Testis (tissue), 3 donors: ENCODE results near the gene GNPTAB. TPM values are rescaled to one million over a fixed set of nuclear protein-coding genes. Genes with fewer than 3 reads are reported as not detected.
"Not testable (repeated sequence)": the region's sequence is repeated elsewhere in the genome, so short reads cannot be mapped to it uniquely, and the experiment has no call there.

Source experiments
- DNase-seq: peaks from one replicate; pipeline ENCODE4 v3.0.0-alpha.2; 2019
- H3K27ac ChIP-seq, 2 donors: fragments of 200-600 bp; sonication (generic); one replicate each; pipeline ENCODE4 v1.5.1; 2019
- H3K27me3 ChIP-seq: fragments of 200-600 bp; sonication (generic); one replicate; pipeline ENCODE4 v1.5.1; 2019
- H3K36me3 ChIP-seq: fragments of 200-600 bp; sonication (generic); one replicate; pipeline ENCODE4 v1.5.1; 2017; ENCODE audit warnings: low read depth; ENCODE audit errors: missing control alignments
- H3K4me1 ChIP-seq: fragments of 200-600 bp; sonication (generic); one replicate; pipeline ENCODE4 v1.5.1; 2019
- H3K4me3 ChIP-seq, 2 donors: fragments of 200-600 bp; sonication (generic); one replicate each; pipeline ENCODE4 v1.5.1; 2017 to 2019
- H3K9me3 ChIP-seq: fragments of 200-600 bp; sonication (generic); one replicate; pipeline ENCODE4 v1.5.1; 2017
- POLR2A ChIP-seq: fragments of 450-650 bp; IDR thresholded peaks from one replicate; pipeline ENCODE4 v1.6.1; 2017; ENCODE audit warnings: antibody characterized with exemption, mild to moderate bottlenecking, moderate library complexity
- WGBS, 2 donors: methylation state at CpG; one replicate each; pipeline ENCODE4 v1.1.5; 2018; 5-methylcytosine and 5-hydroxymethylcytosine counted together
- intact Hi-C: fragments of 100-400 bp; cut with DNase I; formaldehyde crosslinking; loops from one replicate; pipeline ENCODE4 v1.15.1; 2023; ENCODE audit warnings: low total_unique reads
- polyA plus RNA-seq: library from polyadenylated mRNA; stranded (reverse); fragments of 350-450 nt; fragmentation: Illumina TruSeq; extraction: RNeasy Lipid Tissue Mini Kit (QIAGEN cat#74804); gene quantifications from one replicate; pipeline ENCODE4 v1.2.3, GENCODE V29; 2014; ENCODE audit warnings: low read depth, low replicate concordance; ENCODE audit not compliant: insufficient read depth
- total RNA-seq, 2 donors: library from RNA; depleted of rRNA; stranded (reverse); fragments of >200 nt; gene quantifications; one replicate each; pipeline ENCODE4 v1.2.3, GENCODE V29; 2016
- TF ChIP-seq, protein P1 (sequence below), 3 experiments: fragments of 450-650 bp in 2 of 3; fragments of 200-600 bp in 1 of 3; sonication (generic) in 1 of 3; IDR thresholded peaks; one replicate each; pipeline ENCODE4 v1.5.1; 2016 to 2019; ENCODE audit warnings: antibody characterized with exemption in 3 of 3, mild to moderate bottlenecking in 2 of 3, moderate library complexity in 1 of 3

Gene GNPTAB
- total and polyA plus RNA-seq, 3 donors from 2014 or later: 19.1 to 41.3 (median 39.6) TPM

DNA sequence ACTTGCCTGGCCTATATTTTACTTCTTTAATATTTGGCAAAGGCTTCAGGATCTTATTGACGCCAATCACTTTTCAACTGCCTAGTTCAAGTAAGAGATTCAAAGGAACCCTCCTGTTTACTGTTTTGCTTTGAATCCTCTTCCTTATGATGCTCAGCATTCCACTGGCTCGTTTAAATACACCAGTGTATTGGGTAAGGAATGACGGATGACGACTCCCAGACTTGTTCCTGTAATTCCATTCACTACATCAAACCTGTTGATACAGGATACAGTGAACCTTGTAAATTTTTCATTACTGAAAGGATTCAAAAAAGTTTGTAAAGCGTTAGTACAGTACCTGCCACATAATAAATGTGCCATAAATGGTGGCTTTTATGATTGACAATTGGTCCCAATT is 89.8 kb downstream of the GNPTAB start:
- no peak for DNase-seq
- Histone ChIP-seq H3K9me3 (no peaks in the 10 kb centered on the region), H3K27ac (no peak overlapping the region), H3K4me1 (no peaks in the 10 kb centered on the region), H3K27me3 (no peaks in the 10 kb centered on the region), H3K36me3 (no peaks in the 10 kb centered on the region), H3K4me3 (no peak overlapping the region)
- 75 to 78% methylated on average over 5 of the region's 5 CpGs for WGBS, 2 donors
- TF ChIP-seq, protein P1, sequence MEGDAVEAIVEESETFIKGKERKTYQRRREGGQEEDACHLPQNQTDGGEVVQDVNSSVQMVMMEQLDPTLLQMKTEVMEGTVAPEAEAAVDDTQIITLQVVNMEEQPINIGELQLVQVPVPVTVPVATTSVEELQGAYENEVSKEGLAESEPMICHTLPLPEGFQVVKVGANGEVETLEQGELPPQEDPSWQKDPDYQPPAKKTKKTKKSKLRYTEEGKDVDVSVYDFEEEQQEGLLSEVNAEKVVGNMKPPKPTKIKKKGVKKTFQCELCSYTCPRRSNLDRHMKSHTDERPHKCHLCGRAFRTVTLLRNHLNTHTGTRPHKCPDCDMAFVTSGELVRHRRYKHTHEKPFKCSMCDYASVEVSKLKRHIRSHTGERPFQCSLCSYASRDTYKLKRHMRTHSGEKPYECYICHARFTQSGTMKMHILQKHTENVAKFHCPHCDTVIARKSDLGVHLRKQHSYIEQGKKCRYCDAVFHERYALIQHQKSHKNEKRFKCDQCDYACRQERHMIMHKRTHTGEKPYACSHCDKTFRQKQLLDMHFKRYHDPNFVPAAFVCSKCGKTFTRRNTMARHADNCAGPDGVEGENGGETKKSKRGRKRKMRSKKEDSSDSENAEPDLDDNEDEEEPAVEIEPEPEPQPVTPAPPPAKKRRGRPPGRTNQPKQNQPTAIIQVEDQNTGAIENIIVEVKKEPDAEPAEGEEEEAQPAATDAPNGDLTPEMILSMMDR (IDR thresholded peaks at IDR 0.05): no peak
- no peak for TF ChIP-seq POLR2A
- intact Hi-C loops: no loop called here

DNA sequence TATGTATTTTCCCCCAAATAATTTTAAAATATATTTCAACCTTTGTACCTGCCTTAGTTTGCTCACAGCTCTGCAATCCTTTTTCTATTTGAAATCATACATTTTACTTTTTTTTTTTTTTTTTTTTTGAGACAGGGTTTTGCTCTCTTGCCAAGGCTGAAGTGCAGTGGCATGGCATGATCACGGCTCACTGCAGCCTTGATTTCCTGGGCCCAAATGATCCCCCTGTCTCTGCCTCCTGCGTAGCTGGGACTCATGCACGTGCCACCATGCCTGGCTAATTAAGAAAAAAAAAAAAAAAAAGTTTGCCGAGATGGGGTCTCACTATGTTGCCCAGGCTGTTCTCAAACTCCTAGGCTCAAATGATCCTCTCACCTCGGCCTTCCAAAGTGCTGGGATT is 90.2 kb downstream of the GNPTAB start:
- Histone ChIP-seq H3K9me3 (no peaks in the 10 kb centered on the region), H3K27ac (no peak overlapping the region), H3K4me1 (no peaks in the 10 kb centered on the region), H3K27me3 (no peaks in the 10 kb centered on the region), H3K4me3 (no peak overlapping the region), H3K36me3 (no peaks in the 10 kb centered on the region)
- no peak for TF ChIP-seq POLR2A
- TF ChIP-seq, protein P1 (IDR thresholded peaks at IDR 0.05): no peak
- 62 to 89% methylated on average over 5 of the region's 5 CpGs for WGBS, 2 donors
- no peak for DNase-seq
- intact Hi-C loops: no loop called here

DNA sequence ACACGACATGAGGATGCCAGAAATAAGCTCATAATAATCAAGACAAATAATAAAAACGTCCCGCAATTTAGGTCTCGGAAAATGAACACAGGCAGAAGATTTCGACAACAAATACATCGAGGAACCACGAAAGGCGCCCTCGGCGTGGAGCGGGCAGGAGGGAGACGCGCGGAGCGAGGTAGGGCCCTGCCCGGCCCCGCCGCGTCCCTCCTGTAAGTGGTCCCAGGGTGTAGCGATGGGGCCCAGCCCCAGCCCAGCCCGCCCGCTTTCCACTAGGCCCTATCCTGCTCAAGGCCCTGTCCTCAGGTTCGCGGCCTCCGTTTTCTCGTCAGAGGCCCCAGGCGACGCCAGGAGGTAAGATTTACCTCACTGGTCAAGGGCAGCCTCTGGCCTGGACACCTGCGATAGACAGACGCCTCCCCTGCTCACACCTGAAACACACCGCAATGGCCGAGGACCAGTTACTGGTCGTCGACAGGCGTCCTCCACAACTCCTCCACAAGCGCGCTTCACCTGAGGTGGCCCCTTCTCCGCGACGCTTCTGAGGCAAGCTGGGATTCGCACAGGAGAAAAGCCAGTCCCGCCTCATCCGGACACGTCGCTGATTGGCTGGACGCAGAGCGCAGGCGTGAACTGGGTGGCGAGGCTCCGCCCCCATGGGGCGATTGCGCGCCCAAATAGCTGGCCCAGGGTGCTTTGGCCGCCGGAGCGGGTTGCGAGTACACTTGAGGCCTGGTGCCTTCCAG is 91.7 kb downstream of the GNPTAB start, which contains the start of gene SYCP3:
SYCP3 (minus strand) TSS at position 543 of the 746 bp plus-strand sequence. CDS start 1,527 bp downstream, outside the sequence.
- no peaks in the 10 kb centered on the region for H3K36me3 ChIP-seq
- 50 to 87% methylated on average over 48 to 57 of the region's 57 CpGs for WGBS, 2 donors
- no peaks in the 10 kb centered on the region for H3K27me3 ChIP-seq
- no peaks in the 10 kb centered on the region for H3K4me1 ChIP-seq
- peak within 1 kb of the TSS; percentile 16 to 60 for H3K27ac ChIP-seq
- intact Hi-C loops: no loop called here
- DNase-seq: peak; percentile 78
- peak within 1 kb of the TSS; percentile 53 to 56 for H3K4me3 ChIP-seq
- peak; percentile 33 for TF ChIP-seq POLR2A
- TF ChIP-seq, protein P1 (IDR thresholded peaks at IDR 0.05): no peak
- H3K9me3 ChIP-seq: no peaks in the 10 kb centered on the region

DNA sequence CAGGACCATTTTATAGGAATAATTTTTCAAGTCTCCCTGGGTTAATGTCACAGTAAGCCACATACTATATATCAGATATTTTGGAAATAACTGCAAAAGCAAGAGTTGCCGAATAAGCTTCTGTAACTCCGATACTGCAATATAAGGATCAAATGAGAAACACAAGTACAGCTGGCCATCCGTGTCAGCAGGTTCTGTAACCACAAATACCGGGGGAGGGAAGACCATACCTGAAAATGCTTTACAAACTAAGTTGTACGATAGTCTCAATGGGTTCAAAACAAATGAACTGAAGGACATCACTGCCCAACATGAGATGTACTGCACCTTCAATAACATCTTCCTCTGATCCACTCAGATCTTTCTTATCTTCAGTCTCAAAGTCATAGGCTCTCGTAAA is 93.3 kb downstream of the GNPTAB start:
- H3K4me1 ChIP-seq: no peaks in the 10 kb centered on the region
- TF ChIP-seq POLR2A: no peak
- TF ChIP-seq, protein P1 (IDR thresholded peaks at IDR 0.05): no peak
- H3K36me3 ChIP-seq: no peaks in the 10 kb centered on the region
- no peaks in the 10 kb centered on the region for H3K9me3 ChIP-seq
- no peaks in the 10 kb centered on the region for H3K27me3 ChIP-seq
- H3K4me3 ChIP-seq: no peak overlapping the region
- no peak overlapping the region for H3K27ac ChIP-seq
- no peak for DNase-seq
- 72 to 86% methylated on average over 6 of the region's 6 CpGs for WGBS, 2 donors
- intact Hi-C loops: no loop called here

DNA sequence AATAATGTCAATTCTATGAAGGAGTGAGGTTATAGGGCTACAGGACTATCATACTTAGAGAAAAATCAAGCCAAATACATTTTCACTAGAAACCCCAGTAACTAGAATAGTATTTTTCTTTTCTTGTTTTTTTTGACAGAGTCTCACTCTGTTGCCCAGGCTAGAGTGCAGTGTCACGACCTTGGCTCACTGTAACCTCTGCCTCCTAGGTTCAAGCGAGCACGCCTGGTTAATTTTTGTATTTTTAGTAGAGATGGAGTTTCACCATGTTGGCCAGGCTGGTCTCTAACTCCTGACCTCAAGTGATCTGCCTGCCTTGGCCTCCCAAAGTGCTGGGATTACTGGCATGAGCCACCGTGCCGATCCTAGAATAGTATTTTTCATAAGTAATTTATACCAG is 96.3 kb downstream of the GNPTAB start:
- 95 to 96% methylated on average over 5 of the region's 5 CpGs for WGBS, 2 donors
- H3K4me3 ChIP-seq, DNase-seq, H3K27ac ChIP-seq, H3K36me3 ChIP-seq, H3K27me3 ChIP-seq, intact Hi-C loops, H3K4me1 ChIP-seq, H3K9me3 ChIP-seq: not testable (repeated sequence)
